HG03439 (cell line): ENCODE data around the gene IWS1.
"Not testable (repeated sequence)": the region's sequence is repeated elsewhere in the genome, so short reads cannot be mapped to it uniquely, and the experiment has no call there.

Experiments
- ATAC-seq: cut with Tn5 transposase; IDR thresholded peaks from one replicate; pipeline ENCODE4 v1.9.1; 2021; ENCODE audit warnings: mild to moderate bottlenecking, moderate library complexity; ENCODE audit not compliant: unreplicated experiment

The IWS1 gene

DNA sequence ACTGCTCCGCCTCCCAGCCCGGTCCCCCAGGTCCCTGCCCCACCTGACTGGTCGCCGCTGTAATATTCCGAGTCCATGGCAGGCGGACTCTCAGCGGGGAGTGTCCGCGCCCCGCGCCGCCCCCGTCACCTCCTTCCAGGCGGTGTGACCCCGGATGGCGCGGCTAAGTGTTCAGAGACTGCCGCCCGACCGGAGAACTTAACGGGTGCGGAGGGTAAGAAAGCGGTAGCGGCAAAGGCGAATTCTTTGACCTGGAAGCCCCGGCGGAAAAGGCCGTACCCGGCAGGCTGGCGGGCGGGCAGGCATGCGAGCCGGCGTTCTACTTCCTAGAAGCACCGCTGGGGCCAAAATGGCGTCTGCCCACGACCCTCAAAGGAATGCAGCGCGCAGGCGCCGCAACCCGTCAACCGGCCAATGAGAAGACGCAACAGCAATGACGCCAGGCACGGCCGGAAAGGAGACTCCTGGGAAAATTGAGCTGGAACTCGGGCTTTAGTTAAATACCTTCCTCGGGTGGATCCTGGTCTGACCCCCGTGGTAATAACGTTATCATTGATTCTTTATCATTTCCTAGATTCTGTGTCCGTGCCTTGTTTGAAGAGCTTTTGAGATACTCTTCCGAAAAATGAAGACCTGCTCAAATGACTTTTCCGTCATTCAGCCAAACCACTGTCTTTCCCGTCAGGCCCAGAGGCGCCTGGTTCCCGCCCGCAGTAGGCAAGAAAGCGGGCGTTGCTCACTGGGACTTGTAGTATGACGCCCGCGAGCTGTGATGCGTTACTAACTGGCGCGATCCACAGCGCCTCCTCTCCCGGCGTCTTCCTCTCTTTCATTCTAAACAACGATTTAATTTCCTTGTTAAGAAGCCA lies at the start of gene IWS1:
Gene IWS1 (minus strand): TSS at position 358 of the 869 bp plus-strand sequence. CDS start 281 bp downstream, at position 77.
- ATAC-seq, result peak; percentile 85

DNA sequence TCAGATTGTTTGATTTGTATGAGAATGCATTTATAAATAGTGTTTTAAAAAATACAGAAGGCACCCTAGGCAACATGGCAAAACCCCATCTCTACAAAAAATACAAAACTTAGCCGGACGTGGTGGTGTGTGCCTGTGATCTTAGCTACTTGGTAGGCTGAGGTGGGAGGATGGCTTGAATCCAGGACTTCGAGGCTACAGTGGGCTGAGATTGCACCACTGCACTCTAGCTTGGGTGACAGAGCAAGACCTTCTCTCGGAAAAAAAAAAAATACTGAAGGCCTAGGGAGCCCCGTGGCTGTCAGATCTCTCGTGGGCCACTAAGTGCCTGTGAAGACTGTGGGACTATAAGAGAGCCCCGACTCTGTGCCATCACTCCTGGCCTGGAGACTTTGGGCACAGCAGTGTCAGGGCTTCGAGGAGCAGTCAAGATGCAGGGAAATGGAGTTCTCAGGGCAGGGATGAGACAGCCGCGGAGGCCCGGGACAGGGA lies 49.7 kb upstream of the IWS1 start:
- no peak for ATAC-seq

DNA sequence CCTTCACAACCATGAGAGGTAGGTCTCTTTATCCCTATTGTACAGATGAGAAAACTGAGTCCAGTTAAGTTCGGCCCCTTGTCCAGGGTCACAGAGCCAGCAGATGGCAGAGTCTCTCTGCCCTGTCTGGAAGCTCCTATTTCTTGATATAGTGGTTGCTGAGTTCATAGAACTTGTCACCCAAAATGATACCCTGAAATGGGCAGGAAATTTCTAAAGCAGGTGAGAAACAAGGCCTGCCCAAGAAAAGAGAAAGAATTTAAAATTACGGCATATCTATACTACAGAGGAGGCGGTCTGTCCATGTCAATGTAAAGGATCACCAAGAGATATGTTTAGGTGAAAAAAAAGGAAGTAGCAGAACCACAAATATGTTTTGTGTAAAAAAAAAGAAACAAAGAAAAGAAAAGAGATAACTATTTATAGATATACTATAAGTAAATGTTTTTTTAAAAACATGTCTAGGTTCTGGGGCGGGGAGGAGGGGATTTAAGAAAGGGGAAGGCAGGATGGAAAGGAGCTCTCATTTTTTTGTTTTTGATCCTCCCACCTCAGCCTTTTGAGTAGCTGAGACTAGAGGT lies 49.0 kb upstream of the IWS1 start:
- ATAC-seq, result no peak

DNA sequence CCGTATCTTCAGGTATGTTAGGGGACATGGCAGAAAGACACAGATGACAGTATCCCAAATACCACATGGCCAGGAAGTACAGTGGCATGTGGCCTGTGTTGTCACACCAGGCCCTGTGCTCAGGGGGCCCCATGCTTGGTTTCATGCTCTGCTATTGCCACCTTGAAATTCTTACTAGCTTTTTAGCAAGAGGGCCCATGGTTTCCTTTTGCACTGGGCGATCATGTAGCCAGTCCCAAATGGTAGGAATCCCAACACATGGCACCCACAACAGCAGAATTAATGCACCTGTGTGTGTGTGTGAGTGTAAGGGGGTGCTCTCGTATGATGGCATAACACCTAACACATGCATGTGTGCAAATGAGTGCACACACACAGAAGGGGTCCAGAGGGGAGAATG lies 48.4 kb upstream of the IWS1 start:
- no peak for ATAC-seq

DNA sequence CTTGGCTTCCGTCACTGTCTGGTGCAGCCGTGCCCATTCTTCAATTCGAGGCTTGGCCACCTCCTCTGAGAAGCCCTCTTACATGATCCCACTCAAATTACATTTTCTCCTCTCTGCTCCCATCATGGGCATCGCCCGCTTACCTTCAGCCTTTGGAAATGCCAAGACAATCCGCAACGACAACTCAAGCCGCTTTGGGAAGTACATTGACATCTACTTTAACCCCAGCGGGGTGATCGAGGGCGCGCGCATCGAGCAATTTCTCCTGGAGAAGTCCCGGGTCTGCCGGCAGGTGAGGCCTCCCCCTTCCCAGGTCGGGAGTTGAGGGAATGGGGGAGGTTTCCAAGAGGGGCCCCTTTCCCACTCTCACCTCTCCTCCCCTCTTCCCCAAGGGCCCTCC lies 47.5 kb upstream of the IWS1 start:
- ATAC-seq, result no peak

DNA sequence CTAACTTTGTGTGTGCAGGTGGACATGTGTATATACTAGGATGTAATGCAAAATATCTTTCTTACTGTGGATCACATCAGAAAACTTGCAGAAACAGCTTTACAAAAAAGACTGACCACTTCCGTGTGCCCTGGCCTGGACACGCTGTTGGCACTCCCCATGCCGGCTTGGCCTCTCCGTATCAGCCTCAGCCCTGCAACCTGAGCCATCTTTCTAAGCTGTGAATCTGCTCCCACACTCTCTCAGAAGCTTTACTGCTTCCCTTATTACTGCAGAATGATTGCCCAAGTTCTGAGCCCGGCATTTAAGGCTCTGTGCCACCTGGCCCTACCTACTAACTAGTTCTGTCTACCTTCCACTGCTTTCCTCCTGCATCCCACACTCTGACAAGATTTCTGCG lies 47.0 kb upstream of the IWS1 start:
- no peak for ATAC-seq

DNA sequence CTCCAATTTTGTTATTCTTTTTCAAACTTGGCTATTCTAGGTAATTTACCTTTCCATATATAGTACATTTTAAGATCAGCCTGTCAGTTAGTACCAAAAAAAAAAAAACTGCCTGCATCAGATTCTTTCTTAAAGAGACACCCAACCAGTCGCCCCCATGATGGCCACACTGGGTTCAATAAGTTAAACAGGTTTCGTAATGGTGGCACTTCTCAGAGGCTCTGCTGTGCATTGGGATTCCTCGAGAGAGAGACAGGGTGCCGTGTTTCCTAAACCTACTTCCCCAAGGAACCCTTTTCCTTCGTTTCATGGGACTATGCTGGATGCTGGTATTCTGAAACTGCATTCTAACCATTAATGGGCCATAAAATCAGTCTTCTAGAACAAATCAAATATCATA lies 46.6 kb upstream of the IWS1 start:
- ATAC-seq, result no peak

DNA sequence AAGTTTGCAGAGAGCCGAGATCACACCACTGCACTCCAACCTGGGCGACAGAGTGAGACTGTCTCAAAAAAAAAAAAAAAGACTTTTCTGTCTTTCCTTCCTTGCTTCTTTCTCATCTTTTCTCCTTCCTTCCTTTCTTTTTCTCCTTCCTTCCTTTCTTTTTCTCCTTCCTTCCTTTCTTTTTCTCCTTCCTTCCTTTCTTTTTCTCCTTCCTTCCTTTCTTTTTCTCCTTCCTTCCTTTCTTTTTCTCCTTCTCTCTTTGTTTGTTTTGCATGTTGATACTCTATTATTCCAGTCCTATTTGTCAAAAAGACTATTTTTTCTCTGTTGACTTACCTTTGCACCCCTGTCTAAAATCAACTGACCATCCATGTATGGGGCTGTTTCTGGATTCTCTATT lies 46.1 kb upstream of the IWS1 start:
- not testable (repeated sequence) for ATAC-seq

DNA sequence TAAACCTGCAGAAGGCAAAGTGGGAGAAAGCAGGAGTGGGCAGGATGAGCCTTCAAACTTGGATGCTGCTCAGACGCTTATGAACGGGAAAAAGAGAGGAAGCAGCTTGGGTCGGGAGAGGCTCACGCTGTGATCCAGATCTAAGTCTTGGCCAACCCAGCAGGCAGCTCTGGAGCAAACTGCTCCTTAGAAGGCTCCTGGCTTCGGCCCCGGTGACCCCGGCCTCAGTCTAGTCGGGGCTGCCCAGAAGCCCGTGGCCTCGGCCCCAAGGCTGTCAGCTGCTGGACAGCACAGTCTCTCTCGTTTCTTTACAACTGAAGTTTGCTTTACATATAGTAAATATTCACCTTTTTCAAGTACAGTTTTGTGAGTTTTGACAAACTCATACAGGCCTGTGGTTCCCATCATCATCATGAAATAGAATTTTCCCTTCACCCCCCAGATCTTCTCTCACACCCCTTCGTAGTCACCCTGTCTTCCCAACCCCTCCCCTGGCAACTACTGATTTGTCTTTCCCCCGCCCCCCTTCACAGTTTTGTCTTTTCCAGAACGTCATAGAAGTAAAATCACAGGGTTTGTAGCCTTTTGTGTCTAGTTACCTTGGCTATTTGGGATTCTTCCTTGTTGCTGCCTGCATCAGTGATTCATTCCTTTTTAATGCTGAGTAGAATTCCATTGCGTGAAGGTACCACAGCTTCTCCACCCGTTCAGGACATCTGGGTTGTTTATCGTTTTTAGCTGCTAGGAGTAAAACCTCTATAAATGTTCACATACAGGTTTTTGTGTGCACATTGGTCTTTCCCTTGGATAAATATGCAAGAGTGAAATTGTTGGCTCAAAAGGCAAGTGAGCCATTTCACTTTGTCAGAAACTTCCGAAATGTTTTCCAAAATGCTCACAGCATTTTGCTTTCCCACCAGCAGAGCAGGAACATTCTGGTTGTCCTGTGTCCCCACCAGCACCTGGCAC lies 44.3 kb upstream of the IWS1 start:
- no peak for ATAC-seq

DNA sequence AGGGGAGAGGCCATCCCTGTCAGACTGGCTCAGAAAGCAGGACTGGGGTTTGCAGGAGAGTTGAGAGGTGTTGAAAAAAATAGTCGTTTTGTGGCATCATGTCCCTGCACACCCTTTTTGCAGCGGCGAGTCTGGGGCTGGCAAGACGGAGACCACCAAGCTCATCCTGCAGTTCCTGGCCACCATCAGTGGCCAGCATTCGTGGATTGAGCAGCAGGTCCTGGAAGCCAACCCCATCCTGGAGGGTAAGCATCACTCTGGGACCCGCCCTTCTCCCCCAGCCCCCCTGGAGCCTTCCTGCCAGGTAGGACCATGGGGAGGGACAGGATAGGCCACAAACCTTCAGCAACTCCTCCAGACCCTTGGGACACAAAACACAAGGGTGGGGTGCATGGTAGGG lies 43.4 kb upstream of the IWS1 start:
- ATAC-seq, result no peak

DNA sequence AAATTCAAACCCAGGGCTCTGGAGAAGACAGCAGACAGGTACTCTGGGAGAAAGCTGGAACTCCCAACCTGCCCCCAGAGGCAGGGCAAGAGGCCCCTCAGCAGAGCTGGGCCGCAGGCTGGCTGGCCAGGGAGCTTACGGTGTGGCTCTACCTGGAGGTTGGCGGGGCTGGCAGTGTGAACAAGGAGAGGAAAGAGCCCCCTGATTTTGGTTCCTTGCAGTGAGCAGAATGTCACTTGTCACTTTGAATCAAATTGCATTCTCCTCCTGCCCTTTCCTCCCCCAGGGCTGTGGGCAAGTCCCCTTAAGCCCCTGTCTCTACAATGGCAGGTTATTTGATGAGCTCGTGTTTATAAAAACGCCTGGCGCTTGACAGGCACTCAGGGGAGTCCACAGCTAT lies 41.8 kb upstream of the IWS1 start:
- ATAC-seq, result no peak

DNA sequence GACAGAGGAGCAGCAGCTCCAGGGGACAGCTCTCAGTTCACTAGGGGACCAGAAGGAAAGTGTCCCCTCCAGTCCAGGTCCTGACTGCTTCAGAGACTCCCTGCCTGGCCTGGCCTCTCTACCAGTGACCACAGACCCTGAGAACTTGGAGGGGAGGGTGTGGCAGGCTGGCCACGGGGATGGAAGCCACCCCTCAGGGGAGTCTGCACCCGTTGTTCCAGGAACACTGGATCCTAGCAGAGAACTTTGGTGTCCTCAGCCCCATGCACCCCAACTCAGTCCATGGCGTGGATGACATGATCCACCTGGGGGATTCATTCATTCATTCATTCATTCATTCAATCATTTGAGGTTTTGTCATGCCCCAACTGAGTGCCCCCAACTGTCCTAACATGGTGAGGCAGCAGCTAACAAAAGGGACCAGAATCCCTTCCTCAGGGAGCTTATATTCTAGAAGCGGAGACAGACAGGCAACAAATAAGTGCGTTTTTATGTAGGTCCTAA lies 41.1 kb upstream of the IWS1 start:
- ATAC-seq, result no peak

DNA sequence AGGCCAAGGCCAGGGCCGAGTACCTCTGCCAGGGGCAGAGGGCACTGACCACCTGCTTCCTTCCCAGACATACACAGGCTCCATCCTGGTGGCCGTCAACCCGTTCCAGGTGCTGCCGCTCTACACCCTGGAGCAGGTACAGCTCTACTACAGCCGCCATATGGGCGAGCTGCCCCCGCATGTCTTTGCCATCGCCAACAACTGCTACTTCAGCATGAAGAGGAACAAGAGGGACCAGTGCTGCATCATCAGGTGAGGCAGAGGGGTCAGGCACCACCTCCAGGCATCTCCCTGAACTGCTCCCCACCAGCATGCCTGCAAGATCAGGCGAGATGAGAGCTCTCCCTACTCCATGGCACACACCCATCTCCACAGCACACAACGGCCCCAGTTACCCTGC lies 40.3 kb upstream of the IWS1 start:
- no peak for ATAC-seq

DNA sequence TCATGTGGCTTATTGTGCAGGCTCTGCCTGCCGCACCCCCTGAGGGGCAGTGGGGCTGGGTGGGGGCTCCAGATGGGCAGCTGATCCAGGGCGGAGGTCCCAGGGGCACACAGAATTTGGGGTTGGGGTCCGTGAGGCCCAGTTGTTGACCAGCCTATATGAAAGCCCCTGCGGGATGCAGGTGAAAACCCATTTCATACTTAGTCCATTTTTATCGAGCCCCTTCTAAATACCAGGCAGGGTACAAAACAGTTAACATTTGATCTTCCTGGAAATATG lies 39.8 kb upstream of the IWS1 start:
- no peak for ATAC-seq

DNA sequence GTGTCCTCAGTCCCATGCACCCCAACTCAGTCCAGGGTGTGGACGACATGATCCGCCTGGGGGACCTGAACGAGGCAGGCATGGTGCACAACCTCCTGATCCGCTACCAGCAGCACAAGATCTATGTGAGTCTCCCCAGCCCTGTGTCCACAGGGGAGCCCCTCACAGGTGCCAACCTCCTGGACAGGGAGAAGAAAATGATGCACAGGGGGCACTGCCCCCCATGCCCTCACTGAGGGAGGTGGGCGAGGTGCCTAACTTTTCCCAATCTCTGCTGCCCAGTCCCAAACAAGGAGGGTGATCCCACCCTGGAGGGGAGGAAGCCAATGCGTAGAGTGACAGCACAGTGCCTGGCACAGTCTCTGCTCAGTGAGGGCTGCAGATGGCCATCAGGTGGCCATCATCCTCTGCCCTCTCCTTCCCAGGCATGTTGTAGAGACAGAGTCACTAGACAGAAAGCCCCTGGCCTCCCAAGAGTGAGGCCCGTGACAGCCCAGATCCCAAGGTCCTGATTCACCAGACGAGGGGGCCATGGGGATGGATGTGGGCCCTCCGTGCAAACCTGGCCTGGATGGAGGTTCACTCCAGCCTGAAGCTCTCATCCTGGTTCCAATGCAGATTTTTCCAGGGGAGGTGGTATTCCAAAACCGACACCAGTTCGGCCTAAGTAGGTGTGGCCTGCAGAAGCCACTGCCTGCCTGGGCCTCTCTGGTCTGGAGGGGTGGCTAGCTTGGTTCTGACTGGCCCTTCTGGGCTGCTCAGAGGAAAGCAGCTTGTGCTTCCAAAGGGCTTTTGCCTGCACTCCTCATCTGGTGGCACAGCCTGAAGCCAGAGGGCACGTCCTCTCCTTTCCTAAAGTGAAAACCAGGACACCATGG lies 39.2 kb upstream of the IWS1 start:
- ATAC-seq, result no peak

DNA sequence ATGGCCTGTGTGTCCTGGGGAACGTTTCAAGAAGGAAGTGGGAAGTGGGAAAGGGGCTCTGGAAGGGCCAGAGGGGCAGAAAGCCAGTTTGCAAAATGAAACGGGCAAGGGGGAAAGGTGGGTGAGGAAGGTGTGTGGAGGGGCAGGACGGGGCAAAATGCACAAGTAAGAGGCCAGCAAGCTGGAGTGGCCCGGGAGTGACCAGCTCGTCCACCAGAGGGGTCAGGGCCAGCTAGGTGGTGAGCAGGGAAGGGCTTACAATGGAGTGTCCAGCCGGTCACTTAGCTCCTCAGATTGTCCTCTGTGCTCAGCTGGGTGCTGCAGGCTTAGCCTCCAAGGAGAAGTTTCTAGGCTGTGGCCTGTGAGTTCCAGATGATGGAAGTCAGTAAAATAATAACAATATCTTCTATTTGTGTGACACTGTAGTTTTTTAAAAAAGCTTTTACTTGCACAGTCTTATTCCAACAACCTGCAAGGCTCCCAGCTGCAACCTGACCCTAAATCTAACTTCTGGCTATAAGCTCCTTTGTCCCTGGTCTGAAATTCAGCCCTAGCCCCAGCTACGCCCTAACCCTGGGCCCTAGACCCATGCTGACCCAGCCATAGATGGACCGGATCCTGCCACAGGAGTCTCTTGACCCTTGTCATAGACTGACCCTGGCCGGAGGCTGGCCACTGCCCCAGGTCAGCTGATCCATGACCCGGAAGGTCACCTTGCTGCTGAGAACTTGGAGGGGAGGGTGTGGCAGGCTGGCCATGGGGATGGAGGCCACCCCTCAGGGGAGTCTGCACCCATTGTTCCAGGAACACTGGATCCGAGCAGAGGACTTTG lies 38.4 kb upstream of the IWS1 start:
- no peak for ATAC-seq

DNA sequence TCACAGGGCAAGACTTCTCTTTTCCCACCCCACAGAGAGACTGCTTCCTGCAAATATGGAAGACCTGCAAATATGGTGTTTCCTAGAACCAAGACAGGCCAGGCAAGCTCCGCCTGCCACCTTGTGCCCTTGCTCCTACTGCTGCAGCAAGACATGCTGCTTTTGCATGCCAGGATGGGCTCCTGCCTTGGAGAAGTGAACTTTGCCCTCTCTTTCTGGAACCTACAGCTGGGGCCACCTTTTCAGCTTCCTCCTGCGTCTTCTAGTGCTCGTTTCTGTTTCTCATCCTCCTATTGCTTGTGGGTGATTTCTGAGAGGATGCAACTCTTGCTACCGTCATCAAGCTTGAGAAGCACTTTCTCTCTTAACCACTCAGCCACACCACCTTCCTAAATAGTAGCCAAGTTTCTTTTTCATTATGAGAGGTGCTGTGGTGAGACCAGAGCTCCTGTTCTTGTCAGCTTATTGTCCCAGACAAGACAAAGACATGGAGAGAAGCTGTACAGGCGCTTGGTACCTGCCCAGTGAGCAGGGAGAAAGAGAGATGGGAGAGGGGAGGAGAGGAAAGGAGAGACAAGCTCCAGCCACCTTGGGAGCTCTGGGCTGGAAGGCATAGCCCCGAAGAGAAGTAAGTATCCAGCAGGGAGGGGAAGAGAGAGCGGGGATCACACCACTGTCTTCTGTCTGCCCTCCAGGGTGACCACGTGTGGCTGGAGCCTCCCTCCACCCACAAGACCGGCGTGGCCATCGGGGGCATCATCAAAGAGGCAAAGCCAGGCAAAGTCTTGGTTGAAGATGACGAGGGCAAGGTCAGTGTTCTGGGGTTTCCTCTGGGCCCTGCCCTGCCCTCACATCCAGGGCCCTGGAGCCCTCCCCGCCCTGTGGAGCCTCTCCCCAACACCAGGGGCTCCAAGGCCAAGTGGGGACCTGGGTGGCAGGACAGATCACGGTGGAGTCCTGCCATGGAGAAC lies 37.5 kb upstream of the IWS1 start:
- peak; percentile 99 for ATAC-seq

DNA sequence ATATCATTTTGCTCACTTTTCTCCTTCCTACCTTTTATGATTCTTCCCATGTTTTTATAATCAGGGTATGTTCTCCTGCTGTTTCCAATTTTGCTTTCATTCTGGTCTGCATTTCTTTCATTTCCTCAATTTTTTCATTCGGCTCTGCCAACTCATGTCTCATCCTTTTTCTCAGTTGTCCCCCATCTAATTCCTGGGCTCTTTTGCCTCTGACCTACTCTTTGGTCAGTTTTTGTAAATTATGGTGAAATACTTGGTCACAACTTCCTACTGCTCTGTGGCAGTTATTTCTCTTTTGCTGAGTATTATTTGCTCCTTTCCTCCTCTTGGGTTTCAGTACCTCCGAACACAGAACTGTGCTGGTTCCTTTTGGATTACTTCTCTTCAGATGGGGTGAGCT lies 36.6 kb upstream of the IWS1 start:
- no peak for ATAC-seq
